GM12891 (cell line): ENCODE measurements around the gene RBL2.
"Not testable (repeated sequence)": the region's sequence is repeated elsewhere in the genome, so short reads cannot be mapped to it uniquely, and the experiment has no call there.

Source experiments
- DNase-seq: peaks from one replicate; pipeline ENCODE4 v3.0.0; 2011; ENCODE audit warnings: low spot score; ENCODE audit not compliant: insufficient read length
- FAIRE-seq: peaks from 2 replicates; lab custom pipeline; 2011; peaks lifted over from hg19 to GRCh38; lab: Jason Lieb, UNC
- PAX5 ChIP-seq: IDR thresholded peaks from 2 replicates; pipeline ENCODE4 v1.6.1; 2011; ENCODE audit warnings: low read length, moderate library complexity, mild to moderate bottlenecking; ENCODE audit not compliant: insufficient read depth, severe bottlenecking
- POLR2A ChIP-seq: IDR thresholded peaks from 2 replicates; pipeline ENCODE4 v1.6.1; 2011; ENCODE audit warnings: low read depth, low read length, control low read depth
- POLR2AphosphoS5 ChIP-seq: IDR thresholded peaks from 2 replicates; pipeline ENCODE4 v1.6.1; 2011; ENCODE audit warnings: low read depth, low read length, control low read depth
- POU2F2 ChIP-seq: IDR thresholded peaks from 2 replicates; pipeline ENCODE4 v1.6.1; 2011; ENCODE audit warnings: low read depth, mild to moderate bottlenecking, control low read depth, low read length, moderate library complexity
- SPI1 ChIP-seq: IDR thresholded peaks from 2 replicates; pipeline ENCODE4 v1.6.1; 2011; ENCODE audit warnings: low read depth, low read length, control low read depth
- TAF1 ChIP-seq: IDR thresholded peaks from 2 replicates; pipeline ENCODE4 v1.6.1; 2011; ENCODE audit warnings: low read depth, low read length, control low read depth

The RBL2 gene

DNA sequence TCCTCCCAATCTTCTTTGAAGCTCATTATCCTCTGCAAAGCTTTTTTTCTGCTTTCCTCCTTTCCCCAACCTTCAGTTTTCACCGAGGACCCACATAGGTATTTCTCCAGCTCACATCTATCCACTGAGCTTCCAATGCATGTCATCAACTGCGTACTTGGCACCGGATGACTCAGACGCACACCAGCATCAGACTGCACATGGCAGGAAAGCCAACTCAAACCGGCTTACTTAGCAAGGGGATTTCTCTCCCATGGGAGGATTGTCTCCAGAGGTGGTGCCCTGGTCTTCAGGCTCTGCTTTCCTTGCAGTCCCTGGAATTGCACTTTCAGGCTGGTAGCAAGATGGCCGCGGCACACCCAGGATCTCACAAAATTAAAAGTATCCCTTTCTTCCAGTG lies 70.4 kb downstream of the RBL2 start:
- TF ChIP-seq POLR2A (no peak), TAF1 (no peak), POU2F2 (no peak), POLR2AphosphoS5 (no peak), PAX5 (no peak), SPI1 (no peak)
- no peak for FAIRE-seq
- no peak for DNase-seq

DNA sequence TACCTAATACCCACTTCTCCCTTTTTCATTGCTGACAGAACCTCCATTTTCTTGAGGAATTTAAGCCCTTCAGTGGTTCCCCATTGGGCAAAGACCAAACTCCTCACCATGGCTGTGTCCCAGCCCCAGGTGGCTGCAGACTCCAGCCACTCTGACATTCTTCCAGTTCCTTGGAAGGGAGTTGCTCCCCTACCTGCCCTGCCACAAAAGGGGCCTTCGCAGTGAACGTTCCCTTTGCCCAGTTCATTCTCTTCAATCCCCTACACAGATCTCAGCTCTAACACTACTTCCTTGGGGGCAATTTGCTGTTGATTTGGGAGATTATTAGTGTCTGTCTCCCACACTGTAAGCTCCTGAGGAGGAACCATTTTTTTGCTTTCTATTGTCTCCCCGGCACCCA lies 72.0 kb downstream of the RBL2 start:
- DNase-seq = no peak
- no peak for FAIRE-seq
- TF ChIP-seq POU2F2 (no peak), SPI1 (no peak), POLR2A (no peak), TAF1 (no peak), POLR2AphosphoS5 (no peak), PAX5 (no peak)

DNA sequence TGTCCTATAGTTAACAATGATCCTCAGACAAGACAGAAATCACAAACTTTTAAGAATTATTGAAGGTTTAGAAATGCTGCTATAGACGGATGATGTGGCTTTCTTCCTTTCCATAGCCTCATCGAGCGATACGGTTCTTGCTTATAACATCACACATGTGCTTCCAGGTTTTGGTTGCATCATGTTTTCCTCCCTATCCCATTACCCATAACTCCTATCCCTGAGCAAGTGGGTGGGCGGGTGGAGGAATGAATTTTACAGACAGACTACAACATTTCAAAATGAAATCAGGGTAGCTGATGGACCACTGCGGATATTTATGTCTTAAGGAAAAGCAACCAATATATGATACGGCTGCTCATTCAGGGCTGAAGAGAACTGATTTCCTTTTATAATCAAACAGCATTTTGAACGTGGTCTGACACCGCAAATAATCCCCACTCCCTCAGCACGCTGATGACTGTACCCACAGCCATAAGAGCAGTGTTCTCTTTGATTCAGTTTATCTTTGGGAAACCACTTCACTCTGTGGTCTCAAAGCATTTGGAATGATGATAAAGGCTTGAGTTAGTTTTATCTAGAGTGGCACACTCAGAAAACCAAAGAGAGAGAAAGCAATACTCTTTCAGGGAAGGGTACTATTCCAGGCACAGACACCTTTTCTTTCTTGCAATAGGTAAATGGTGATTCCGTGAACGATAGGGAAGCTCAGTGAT lies 73.4 kb downstream of the RBL2 start:
- TF ChIP-seq PAX5 (no peak), POU2F2 (no peak), SPI1 (no peak), POLR2A (no peak), TAF1 (no peak), POLR2AphosphoS5 (no peak)
- no peak for FAIRE-seq

DNA sequence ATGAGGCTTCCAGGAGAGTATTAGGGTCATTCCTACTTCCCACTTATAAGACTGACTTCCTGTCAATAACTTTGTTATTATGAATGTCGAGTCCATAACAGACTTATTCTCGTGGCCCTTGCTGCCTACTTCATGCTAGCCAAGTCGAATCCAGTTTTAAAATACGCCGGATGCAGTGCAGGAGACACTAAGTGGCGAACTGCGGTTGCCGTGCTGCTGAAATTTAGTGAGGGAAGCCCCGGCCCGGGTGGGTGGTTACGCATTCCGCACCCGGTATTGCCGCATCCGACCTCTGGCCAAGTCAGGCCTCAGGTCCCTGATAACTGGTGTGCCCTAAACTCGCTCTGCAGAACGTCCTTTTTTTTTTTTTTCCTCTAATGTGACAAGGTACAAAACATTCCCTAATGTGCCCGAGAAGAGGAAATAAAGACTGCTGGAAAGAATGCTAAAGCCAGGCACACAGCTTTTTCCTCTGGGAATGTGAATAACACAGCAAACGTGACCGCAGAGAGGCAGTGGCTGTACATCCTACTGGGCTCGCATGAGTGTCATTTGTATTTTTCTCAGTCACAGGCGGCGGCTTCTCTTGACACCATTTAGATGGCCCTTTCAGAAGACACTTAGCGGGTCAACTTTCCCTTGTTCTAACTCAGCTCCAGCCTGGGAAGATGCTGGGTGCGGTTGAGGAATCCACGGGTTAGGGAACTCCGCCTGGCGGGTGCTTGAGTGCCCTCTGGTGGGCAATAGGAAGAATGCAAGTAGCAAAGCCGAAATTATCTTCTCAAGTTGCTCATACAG lies 75.8 kb downstream of the RBL2 start:
- FAIRE-seq = peak; percentile 66
- no peak for DNase-seq

More for the DNA sequence above, 73.4 kb downstream of the RBL2 start:
- no peak for DNase-seq

GRCh38 chr16:53510704-53511070 lies 76.4 kb downstream of the RBL2 start:
- DNase-seq (no peak), FAIRE-seq (no peak)
- TF ChIP-seq POLR2AphosphoS5 (no peak), SPI1 (no peak), PAX5 (no peak), POLR2A (no peak), TAF1 (no peak), POU2F2 (no peak)

More for the DNA sequence above, 75.8 kb downstream of the RBL2 start:
- TF ChIP-seq SPI1 = no peak
- TF ChIP-seq POLR2AphosphoS5 = no peak
- TF ChIP-seq POU2F2 = no peak
- TF ChIP-seq PAX5 = no peak
- no peak for TF ChIP-seq TAF1
- TF ChIP-seq POLR2A = no peak

DNA sequence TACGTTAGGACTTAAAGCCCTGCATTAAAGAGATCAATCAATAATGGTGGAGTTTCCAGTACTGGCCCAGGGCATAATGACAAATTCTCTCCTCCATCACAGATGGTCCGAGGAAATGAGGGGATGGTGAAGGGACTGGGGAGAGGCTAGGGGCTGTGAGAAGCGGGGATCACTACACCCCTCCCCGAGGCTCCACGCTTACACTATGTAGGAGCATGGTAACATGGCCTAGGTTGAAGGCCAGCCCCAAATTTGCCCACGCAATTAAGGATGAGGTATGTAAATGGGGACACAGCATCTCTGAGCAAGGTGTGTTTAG lies 76.8 kb downstream of the RBL2 start:
- FAIRE-seq = no peak
- DNase-seq = no peak
- TF ChIP-seq PAX5 (no peak), SPI1 (no peak), POLR2AphosphoS5 (no peak), POLR2A (no peak), TAF1 (no peak), POU2F2 (no peak)

GRCh38 chr16:53511403-53512280 lies 77.4 kb downstream of the RBL2 start:
- FAIRE-seq = no peak

GRCh38 chr16:53512795-53513194 lies 78.5 kb downstream of the RBL2 start:
- DNase-seq, FAIRE-seq: not testable (repeated sequence)

More at GRCh38 chr16:53511403-53512280, 77.4 kb downstream of the RBL2 start:
- DNase-seq = no peak
- TF ChIP-seq POLR2AphosphoS5 (no peak), POU2F2 (no peak), SPI1 (no peak), TAF1 (no peak), POLR2A (no peak), PAX5 (no peak)

DNA sequence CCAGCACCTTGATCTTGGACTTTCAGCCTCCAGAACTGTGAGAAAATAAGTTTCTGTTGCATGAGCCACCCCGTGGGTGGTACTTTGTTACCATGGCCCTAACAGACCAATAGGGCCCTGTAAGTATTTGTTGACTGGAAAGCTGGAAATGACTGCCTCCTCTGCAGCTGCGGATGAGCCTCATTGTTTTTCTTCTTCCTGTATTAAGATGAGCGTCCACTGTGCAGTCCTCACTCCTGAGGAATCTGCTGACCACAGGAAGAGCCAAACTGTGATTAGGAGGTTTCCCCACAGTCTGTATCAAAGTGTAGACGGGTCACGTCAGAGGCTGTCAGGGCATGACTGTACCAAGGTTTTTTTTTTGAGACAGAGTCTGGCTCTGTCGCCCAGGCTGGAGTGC lies 81.0 kb downstream of the RBL2 start:
- FAIRE-seq = no peak
- no peak for DNase-seq
- TF ChIP-seq POLR2AphosphoS5 (no peak), PAX5 (no peak), POU2F2 (no peak), SPI1 (no peak), POLR2A (no peak), TAF1 (no peak)
